GM21576 (cell line): ENCODE results near the gene CLPTM1.
"Not testable (repeated sequence)": the region's sequence is repeated elsewhere in the genome, so short reads cannot be mapped to it uniquely, and the experiment has no call there.

Experiments
- ATAC-seq: cut with Tn5 transposase; IDR thresholded peaks from one replicate; pipeline ENCODE4 v1.9.1; 2021; ENCODE audit warnings: mild to moderate bottlenecking, moderate library complexity; ENCODE audit not compliant: unreplicated experiment

CLPTM1 gene

DNA sequence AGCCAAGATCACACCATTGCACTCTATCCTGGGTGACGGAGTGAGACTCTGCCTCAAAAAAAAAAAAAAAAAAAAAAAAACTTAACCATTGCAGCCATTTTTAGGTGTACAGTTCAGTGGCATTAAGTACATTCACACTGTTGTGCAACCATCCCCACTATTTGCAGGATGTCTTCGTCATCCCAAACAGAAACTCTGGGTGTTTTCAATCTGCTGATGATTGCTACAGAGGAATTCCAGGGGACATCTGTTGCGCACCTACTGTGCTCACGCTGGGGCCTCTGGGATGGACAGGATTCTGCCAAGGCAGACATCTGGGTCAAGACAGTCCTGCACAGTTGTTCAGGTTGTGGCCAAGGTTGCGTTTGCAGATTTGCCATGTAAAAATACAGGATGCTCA is 15.5 kb upstream of the CLPTM1 start:
- no peak for ATAC-seq

GRCh38 chr19:44942067-44942571 is 13.1 kb upstream of the CLPTM1 start, which contains the start of gene APOC4:
APOC4 (plus strand) TSS chr19:44942237; CDS start chr19:44942278, 41 bp downstream.
- ATAC-seq, result no peak

DNA sequence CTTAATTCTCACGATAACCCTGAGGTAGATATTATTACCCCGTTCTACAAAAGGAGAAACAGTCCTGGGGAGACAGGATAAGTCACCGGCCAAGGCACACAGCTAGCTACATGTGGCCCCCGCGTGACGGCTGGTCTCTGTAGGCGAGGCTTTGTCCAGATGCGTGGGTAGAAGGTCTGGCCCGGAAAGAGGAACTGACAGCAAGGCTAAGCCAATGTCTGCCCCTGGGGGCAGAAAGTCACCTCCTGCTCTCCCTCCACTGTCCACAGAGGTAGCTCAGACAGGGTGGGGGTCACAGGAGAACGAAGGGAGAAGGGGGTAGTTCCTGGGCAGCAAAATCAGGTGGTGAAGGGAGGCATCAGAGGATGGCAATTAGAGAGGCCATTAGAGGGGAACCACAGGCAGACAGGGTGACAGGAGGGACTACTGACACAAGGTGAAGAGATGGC is 11.4 kb upstream of the CLPTM1 start:
- ATAC-seq, result no peak

GRCh38 chr19:44947041-44947581 is 8.1 kb upstream of the CLPTM1 start:
- ATAC-seq, result no peak

DNA sequence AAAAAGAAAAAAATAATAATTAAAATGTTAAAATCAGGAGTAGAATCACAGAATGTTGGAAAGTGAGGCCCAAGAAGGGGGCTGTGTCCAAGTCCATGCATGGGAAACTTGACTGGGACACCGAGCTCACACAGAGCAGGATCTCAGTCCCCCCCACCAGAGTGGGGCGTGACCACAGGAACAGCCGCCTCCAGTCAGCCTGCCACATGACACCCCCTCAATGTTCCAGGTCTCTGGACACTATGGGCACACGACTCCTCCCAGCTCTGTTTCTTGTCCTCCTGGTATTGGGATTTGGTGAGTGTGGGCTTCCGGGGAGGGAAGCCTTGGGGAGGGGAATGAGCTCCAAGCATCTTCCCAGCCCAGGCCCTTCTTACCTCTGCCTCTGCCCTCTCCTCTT is 6.9 kb upstream of the CLPTM1 start:
- ATAC-seq, result no peak

- ATAC-seq, result no peak
Observed at GRCh38 chr19:44948763-44949374, 6.3 kb upstream of the CLPTM1 start.

DNA sequence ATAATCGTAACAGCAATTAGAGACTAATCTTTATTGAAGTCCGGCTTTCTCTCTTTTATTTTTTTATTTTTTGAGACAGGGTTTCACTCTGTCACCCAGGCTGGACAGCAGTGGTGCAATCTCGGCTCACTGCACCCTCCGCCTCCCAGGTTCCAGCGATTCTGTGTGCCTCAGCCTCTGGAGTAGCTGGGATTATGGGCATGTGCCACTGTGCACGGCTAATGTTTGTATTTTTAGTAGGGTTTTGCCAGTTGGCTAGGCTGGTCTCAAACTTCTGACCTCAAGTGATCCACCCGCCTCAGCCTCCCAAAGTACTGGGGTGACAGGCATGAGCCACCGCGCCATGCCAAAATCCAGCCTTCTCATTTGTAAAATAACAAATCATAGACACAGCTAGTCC is 5.6 kb upstream of the CLPTM1 start:
- ATAC-seq, result no peak

- ATAC-seq, result no peak
Observed at GRCh38 chr19:44951179-44952159, 3.7 kb upstream of the CLPTM1 start.

- ATAC-seq, result no peak
Observed at GRCh38 chr19:44954278-44954648, 917 bp upstream of the CLPTM1 start.

- ATAC-seq, result peak; percentile 18
Observed at GRCh38 chr19:44955505-44956439, 592 bp downstream of the CLPTM1 start.

- no peak for ATAC-seq
Observed at GRCh38 chr19:44957526-44957925, 2.3 kb downstream of the CLPTM1 start.

DNA sequence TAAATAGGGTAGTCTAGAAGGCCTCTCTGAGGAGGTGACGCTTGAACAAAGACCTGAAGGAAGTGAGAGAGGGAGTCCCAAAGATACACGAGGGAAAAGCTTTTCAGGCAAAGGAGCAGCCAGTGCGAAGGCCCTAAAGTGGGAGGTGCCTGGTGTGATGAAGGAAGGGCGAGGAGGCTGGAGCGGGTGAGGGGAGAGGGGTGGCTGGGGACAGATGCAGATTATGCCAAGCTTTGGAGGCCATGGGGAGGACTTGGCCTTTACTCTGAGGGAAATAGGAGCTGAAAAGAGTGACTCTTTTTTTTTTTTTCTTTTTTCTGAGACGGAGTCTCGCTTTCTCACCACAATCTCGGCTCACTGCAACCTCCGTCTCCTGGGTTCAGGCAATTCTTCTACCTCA is 2.9 kb downstream of the CLPTM1 start:
- ATAC-seq, result no peak

GRCh38 chr19:44959691-44960090 is 4.5 kb downstream of the CLPTM1 start:
- ATAC-seq, result no peak

- no peak for ATAC-seq
Observed at GRCh38 chr19:44960906-44961728, 5.9 kb downstream of the CLPTM1 start.

- no peak for ATAC-seq
Observed at GRCh38 chr19:44961821-44962220, 6.6 kb downstream of the CLPTM1 start.

- no peak for ATAC-seq
Observed at GRCh38 chr19:44968118-44968517, 12.9 kb downstream of the CLPTM1 start.

DNA sequence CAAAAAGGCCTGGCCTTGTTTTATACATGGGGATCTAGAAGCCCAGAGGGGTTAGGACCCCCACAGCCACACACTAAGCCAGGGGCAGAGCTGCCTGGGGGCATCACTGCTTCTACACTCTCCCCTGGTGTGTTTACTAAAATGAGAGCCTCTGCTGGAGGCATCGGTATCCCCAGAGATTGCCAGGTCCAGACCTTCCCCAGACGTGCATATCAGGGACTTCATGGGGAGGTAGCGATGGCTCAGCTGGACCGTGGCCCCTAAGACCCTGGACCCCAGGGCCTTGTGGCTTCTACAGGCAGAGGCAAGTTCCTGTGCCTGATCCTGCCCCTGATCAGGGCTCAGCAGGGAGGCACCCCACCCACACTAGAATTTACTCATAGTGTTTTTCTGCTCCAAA is 13.5 kb downstream of the CLPTM1 start:
- no peak for ATAC-seq

DNA sequence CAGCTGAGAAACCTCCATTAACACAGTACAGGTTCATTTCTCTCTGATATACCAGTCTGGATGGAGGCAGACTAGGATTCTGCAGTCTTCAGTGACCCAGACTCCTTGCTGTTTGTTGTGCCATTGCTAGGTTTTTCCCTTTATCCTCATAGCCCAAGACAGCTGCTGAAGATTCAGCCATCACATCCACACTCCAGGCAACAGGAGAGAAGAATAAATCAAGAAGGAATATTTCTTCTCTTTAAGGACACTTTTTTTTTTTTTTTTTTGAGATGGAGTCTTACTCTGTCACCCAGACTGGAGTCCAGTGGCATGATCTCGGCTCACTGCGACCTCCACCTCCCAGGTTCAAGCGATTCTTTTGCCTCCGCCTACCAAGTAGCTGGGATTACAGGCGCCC is 14.3 kb downstream of the CLPTM1 start:
- ATAC-seq, result no peak

- not testable (repeated sequence) for ATAC-seq
Observed at GRCh38 chr19:44971451-44971850, 16.3 kb downstream of the CLPTM1 start.

GRCh38 chr19:44972802-44973201 is 17.6 kb downstream of the CLPTM1 start:
- ATAC-seq, result no peak
